IPS-NIHi7 (cell line): ENCODE measurements around the gene ZFYVE27.

Experiments used
- DNase-seq: peaks from one replicate; pipeline ENCODE4 v3.0.0; 2012; ENCODE audit warnings: mixed read lengths; ENCODE audit errors: extremely low spot score

Gene ZFYVE27

GRCh38 chr10:97770255-97770654 lies 33.3 kb downstream of the ZFYVE27 start:
- no peak for DNase-seq

- DNase-seq: peak; percentile 66
Measured at GRCh38 chr10:97771055-97771891, 34.3 kb downstream of the ZFYVE27 start.

DNA sequence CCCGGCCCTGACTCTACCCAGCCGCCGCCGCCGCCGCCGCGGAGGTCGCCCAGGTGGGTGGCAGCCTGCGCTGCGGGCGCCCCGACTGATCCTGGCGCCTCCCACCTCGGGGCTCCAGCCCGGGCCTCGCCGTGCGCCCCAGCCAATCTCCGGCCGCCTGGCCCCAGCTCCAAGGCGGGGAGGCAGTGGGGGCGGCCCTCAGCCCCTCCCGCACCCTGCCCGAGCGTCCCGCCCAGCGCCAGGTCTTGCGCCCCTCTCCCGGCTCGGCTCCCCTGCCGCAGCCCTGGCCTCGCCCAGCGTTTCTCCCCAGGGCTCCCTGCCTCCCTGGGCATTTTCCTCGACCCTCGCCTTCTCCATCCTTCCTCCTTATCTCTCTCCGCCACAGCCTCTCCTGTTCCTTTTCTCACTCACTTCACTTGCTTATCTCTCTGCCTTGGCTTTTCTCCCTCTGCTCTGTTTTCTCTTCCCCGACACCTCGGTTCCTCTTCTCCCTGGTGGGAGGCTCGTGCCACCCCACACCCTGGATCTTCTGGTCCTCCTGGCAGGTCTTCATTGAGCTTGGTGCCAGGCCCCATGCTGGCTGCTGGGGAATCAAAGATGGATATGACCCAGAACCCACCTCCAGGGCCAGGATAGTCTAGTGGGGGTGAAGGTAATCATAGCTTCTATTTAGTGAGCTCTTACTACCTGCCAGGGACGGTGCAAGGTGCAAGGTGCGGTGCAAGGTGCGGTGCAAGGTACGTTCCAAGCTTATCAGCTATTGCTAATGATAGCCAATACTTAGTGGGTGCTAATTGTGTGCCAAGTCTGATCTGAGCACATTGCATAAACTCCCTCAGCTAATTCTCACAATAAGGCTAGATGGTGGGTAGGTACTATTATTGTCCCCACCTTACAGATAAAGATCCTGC lies 35.2 kb downstream of the ZFYVE27 start, which contains the start of gene SFRP5:
SFRP5 (minus strand) TSS at position 87 of the 911 bp plus-strand sequence. CDS start 166 bp downstream, outside the sequence.
- DNase-seq: peak; percentile 74

- DNase-seq: no peak
Measured at GRCh38 chr10:97773096-97773495, 36.2 kb downstream of the ZFYVE27 start.

DNA sequence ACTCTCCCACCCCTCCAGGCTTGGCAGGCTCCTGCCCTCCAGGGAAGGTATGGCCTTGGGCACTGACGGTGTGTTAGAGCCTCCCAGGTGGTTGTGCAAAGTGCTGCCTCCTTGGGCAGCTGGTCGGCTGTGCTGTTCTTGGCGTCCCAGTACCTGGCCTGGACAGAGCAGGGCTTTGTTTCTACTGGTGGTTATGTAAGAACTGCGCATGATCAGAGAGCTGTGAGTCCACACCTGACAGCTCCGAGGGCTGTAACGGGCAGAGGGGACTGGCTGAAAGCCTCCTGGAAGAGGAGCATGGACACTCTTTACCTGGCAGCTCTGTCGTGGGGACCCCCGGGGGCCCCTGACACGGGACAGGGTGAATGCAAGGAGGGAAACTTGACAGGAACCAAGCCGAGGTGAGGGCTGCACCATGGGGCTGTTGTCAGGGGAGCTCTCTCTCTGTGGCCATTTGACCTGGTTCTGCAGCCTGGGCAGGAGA lies 37.9 kb downstream of the ZFYVE27 start:
- DNase-seq: no peak

- no peak for DNase-seq
Measured at GRCh38 chr10:97777143-97777542, 40.2 kb downstream of the ZFYVE27 start.

DNA sequence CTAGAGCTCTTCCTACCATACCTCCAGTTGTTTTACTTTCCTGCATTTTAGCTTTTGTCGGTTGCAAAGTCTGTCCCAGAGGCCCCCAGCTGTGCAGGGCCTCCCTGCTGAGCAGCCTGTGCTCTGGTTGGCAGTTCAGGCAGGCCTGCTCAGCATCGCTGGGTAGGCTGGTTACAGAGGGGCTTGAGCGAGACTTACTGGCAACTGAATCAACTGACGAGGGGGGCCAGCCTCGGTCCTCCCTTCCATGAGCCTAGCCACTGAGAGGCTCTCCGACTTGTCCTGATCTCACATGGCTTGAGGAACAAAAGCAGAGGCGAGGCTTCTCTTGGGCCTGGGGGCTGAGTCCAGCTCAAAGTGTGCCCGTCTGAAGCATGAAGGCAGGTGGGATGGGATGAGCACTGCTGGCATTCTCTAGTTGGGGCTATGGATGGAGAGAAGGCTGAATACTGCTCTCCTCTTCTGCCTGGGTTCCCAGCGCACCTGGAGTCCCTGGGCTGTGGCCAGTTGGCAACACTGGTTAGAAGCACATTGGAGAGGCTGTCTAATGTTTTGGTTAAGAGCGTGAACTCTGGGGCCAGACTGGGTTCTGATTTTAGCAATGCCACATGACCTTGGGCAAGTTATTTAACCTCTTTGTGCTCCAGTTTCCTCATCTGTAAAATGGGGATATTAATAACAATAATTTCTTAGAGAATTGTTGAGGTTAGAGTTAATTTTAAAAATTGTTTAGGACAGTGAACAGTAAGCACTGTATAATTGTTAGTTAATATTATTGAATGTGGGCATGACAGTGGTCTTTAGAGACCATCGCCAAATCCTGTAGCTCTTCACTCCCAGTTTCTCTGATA lies 41.7 kb downstream of the ZFYVE27 start:
- no peak for DNase-seq

GRCh38 chr10:97779492-97779891 lies 42.6 kb downstream of the ZFYVE27 start:
- DNase-seq: no peak

- DNase-seq: no peak
Measured at GRCh38 chr10:97779975-97780374, 43.0 kb downstream of the ZFYVE27 start.

- no peak for DNase-seq
Measured at GRCh38 chr10:97780841-97781617, 44.1 kb downstream of the ZFYVE27 start.

DNA sequence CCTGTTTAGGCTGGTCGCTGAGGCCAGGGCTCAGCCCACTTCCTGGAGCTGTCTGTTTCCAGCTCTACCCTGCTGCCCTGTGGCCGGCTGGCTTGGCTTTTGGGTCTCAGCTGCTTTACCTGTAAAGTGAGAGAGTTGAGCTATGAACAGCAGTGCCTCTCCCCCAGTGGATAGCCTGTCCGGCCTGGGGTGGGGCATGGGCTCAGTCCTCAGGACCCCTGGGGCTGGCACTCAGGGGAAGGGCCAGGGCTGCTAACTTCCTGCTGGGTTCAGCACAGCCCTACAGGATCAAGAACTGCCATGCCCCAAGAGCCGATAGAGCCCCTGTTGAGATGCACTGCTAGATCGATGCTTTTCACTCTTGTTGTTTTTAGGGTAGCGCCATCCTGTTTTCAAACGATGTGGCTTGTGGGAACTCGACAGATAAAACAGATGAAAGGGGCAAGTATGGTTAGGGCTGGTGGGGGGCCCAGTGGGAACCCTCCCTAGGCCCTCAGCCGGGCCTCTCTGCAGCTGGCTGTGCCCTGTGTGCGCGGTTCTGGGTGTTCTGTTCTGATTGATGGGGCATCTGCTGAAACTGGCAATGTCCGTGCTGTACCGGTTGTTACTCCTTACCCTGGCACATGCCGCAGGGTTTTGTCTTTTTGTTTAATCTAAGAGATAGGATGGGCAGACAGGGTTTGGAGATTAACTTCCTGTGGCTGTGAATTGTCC lies 44.8 kb downstream of the ZFYVE27 start:
- no peak for DNase-seq

DNA sequence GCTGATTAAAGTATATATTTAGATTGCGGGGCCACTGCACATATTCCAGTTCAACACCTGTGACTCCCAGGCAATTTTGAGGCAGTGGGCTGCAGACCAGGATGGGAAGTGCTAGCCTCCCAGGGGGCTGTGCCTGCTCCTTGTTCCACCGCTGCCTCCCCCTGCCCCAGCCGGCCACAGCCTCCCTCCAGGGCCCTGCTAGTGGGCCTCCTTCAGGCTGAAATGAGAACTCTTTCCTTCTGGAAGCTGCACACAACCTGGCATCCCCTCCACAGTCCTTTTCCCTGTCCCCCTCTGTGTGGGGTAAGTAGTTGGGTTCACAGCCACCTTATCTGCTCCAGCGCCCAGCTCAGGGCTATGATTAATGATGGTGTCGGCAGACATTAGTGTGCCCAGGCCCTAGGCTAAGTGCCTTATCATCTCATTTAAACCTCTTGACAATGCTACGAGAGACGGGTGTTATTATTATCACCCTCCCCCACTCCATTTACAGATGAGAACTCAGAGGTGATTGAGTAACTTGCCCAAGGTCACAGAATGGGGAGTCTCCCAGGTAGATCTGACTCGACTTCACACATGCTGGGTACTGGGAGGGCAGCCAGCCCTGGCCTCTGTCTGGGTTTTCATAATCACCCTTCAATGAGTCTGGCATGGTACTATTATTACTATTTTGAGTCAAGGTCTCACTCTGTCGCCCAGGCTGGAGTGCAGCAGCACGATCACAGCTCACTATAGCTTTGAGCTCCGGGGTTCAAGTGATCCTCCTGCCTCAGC lies 45.7 kb downstream of the ZFYVE27 start:
- no peak for DNase-seq

DNA sequence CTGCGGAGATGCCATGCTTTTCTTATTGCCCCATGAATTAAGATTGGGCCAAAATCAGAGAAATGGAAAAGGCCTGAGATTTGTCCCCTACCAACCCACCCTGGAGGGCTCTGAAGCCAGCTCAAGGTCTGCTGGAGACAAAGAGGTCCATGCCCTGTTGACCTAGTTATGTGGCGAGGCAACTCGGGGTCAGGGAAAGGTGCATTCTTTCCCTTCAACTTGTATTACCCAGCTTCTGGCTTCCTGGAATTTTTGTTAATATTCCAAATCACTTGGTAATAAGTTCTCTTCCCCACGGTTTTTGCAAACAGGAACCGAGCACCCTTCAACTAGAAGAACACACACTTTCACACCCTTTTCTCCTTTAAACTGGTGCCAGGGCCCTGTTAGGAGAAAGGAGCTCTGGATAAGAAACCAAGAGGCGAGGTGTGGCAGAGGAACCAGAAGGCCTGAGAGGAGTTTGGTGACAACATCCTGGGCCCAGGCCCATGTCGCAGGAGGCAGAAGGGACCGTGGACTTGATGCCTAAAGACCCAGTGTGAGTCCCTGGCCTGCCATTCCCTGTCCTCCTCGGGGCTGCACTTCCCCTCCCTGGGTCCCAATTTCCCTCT lies 47.4 kb downstream of the ZFYVE27 start:
- DNase-seq: no peak

DNA sequence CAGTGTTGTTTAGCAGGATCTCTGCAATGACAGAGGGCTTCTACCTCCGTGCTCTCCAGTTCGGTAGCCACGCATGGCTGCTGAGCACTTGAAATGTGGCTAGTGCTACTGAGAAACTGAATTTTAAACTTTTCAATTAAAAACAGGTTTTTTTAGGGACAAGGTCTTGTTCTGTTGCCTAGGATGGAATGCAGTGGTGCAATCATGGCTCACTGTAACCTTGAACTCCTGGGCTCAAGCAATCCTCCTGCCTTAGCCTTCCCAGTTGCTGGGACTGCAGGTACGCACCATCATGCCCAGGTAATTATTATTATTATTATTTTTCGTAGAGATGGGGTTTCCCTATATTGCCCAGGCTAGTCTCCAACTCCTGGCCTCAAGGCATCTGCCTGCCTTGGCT lies 48.3 kb downstream of the ZFYVE27 start:
- DNase-seq: no peak

DNA sequence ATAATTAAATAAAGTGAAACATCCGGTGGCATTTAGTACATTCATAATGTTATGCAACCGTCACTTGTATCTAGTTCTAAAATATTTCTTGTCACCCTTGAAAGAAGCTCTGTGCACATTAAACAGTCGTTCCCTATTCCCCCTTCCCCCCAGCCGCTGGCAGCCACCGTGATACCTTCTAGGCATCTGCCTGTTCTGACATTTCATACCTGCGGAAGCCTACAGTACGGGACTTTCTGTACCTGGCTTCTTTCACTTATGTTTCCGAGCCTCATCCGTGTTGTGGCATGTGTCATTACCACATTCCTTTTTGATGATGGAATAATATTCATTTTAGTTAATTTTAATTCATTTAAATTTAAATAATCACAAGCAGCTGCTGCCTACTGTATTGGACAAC lies 48.8 kb downstream of the ZFYVE27 start:
- no peak for DNase-seq

DNA sequence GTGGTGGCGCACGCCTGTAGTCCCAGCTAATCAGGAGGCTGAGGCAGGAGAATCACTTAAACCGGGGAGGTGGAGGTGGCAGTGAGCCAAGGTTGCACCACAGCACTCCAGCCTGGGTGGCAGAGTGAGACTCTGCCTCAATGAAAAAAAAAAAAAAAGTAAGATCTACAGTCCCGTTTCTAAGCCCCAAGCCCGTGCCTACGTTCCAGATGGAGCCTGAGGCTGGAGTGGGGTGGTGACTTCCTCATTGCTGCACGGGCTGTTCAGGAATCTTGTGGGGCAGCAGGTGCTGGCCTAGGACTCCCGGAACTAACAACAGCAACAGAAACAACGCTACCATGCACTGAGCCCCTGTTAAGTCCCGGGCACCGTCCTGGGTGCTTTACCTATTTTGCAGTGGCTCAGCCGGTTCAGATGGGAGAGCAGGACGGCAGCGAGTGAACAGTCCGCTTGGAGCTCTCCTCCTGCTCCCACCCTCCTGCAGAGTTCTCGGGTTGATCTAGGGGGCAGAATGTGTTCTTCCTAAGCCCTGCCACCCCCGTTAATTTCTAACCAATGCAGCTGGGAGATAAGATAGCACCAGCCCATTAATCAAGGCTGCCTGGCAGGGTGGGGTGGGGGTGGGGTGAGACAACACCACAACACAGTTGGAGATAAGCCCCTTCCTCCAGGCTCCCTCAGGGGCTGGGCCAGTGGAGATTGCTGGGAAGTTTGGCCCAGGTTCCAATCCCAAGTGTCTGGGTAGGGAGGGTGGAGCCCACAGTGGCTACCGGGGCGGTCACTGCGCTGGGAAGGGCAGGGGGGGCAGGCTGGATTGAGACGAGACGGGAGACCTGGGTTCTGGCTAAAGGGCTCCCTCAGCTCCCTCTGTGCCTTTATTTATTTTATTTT lies 51.9 kb downstream of the ZFYVE27 start:
- peak; percentile 45 for DNase-seq

DNA sequence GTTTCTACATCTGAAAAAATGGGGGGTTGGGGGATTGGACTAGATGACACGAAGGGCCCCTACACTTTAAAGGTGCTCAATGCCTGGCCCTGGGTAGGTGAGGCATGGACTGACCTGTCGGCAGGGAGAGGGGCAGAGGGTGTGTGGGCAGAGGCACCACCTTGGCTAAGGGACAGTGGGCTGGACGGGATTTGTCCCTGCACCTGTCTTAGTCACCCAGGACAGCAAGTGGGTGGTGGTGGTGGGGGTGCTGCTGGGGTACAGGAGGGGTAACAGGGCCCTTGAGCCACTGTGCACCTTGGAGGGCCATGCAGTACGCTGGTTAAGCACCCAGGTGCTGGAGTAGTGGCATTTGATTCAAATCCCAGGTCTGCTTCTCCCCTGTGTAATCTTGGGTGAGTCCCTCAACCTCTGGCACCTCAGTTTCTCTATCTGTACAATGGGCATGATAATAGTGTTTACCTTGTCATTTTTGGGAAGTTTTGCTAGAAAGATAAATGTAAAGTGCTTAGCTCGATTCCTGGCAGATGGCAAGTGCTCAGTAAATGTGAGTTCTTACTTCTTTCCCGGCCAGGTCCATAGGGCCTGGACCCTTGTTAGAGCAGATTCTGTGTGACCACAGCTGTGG lies 53.0 kb downstream of the ZFYVE27 start:
- no peak for DNase-seq
